ENCODE results near the gene MED26. TPM values are rescaled to one million over a fixed set of nuclear protein-coding genes. Genes with fewer than 3 reads are reported as not detected.

MED26 gene
- total and polyA plus RNA-seq, 9 of the 15 experiments (the other 6 are each of a cell fraction or from before 2014, with no cell fraction given): 0.71 to 15.1 (median 6.2) TPM

- no peak for TF ChIP-seq ZNF561 (CRISPR knock-in tag; conservative IDR thresholded peaks at IDR 0.05)
- TF ChIP-seq CXXC5 (CRISPR knock-in tag; IDR thresholded peaks at IDR 0.05): no peak
- TF ChIP-seq CREM (IDR thresholded peaks at IDR 0.05; ENCODE audit: low read depth): no peak
- no peak for TF ChIP-seq FOXK1 (CRISPR knock-in tag; IDR thresholded peaks at IDR 0.05; ENCODE audit: borderline replicate concordance)
- TF ChIP-seq HCFC1 (IDR thresholded peaks at IDR 0.05; ENCODE audit: low read depth, low read length): no peak
Observed at GRCh38 chr19:16527971-16528521, 100.0 kb downstream of the MED26 start (continued).

- Histone ChIP-seq H4K20me1 (replicated peaks; ENCODE audit: control insufficient read depth, insufficient read depth, low read length) (peaks cover 3% of the 10 kb centered on the region; the same call in 1 of the 2 replicates), H3K79me2 (ENCODE audit: control insufficient read depth, insufficient read depth, low read length) (no peaks in the 10 kb centered on the region), H3K4me1 (replicated peaks in 1 of 2; ENCODE audit: control insufficient read depth in 2 of 2, insufficient read depth in 2 of 2, low read length in 2 of 2) (peaks cover 0 to 14% of the 10 kb centered on the region in 2 experiments; a peak in 1 of 5 replicates), H3K9ac (ENCODE audit: insufficient read depth in 1 of 2, low read depth in 2 of 2, low read length in 2 of 2) (peak overlapping the region in 1 of 2 experiments; percentile 61; a peak in 2 of 4 replicates), H3K9me3 (replicated peaks; ENCODE audit: control insufficient read depth, insufficient read depth, low read depth, low read length) (no peaks in the 10 kb centered on the region), H3K4me3 (no peak overlapping the region), H3K4me2 (ENCODE audit: insufficient read depth, low read length) (no peak overlapping the region), H3K27me3 (ENCODE audit: control insufficient read depth in 2 of 2, insufficient read depth in 2 of 2, low read length in 2 of 2) (no peaks in the 10 kb centered on the region), H3K9me1 (ENCODE audit: control insufficient read depth, insufficient read depth, low read length) (no peaks in the 10 kb centered on the region), H2AFZ (ENCODE audit: low read depth, low read length) (no peak overlapping the region), H3K36me3 (ENCODE audit: control insufficient read depth, insufficient read depth, low read length) (peaks cover 95% of the 10 kb centered on the region; the same call in 2 of the 3 replicates), H3K27ac (ENCODE audit: extremely low read depth, low read depth, low read length) (no peak overlapping the region)
- peak in 1 of 4 experiments; percentile 3 for DNase-seq (ENCODE audit: extremely low read depth in 1 of 4, low spot score in 3 of 4)
- 88% methylated on average over 14 of the region's 14 CpGs for WGBS (ENCODE audit: insufficient coverage, low coverage, missing lambda C conversion rate)
- no peak for TF ChIP-seq NR4A1 (CRISPR knock-in tag; IDR thresholded peaks at IDR 0.05)
- no peak for TF ChIP-seq NR4A1 (tag; IDR thresholded peaks at IDR 0.05)
- TF ChIP-seq RBFOX2 (IDR thresholded peaks at IDR 0.05; ENCODE audit: low read depth, low read length): peak; percentile 63
- TF ChIP-seq ZNF347 (CRISPR knock-in tag; IDR thresholded peaks at IDR 0.05; ENCODE audit: low read depth): no peak
- peak; percentile 63; the same call in 1 of the 2 replicates for TF ChIP-seq POLR2G (IDR thresholded peaks at IDR 0.05; ENCODE audit: low read depth, low read length)
- TF ChIP-seq MBD2 (IDR thresholded peaks at IDR 0.05; ENCODE audit: borderline replicate concordance, low read depth): no peak
- in situ Hi-C loops (cut with MboI): no loop called here
- ATAC-seq: no peak
- POLR2A ChIA-PET: interaction anchor here (0.8 to 1.3 kb wide), 4 partner anchors 13 to 41 kb away, joined by 3 read pairs; partner anchors contain the start of gene CHERP
- TSS peak; percentile 26 for BruUV-seq (replicated peaks)
- CTCF ChIA-PET (ENCODE audit: low intra/inter-chr PET ratio): no interaction called here
- no peak for FAIRE-seq
- intact Hi-C loops (cut with micrococcal nuclease): no loop called here
Observed at GRCh38 chr19:16527334-16527935, 100.6 kb downstream of the MED26 start.

Data from K562 (cell line).